GM18870 (cell line): ENCODE data around the gene HDDC3.

ENCODE experiments used
- ATAC-seq: cut with Tn5 transposase; IDR thresholded peaks from one replicate; pipeline ENCODE4 v1.9.1; 2021; ENCODE audit warnings: moderate library complexity; ENCODE audit not compliant: unreplicated experiment

HDDC3 gene, protein sequence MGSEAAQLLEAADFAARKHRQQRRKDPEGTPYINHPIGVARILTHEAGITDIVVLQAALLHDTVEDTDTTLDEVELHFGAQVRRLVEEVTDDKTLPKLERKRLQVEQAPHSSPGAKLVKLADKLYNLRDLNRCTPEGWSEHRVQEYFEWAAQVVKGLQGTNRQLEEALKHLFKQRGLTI

DNA sequence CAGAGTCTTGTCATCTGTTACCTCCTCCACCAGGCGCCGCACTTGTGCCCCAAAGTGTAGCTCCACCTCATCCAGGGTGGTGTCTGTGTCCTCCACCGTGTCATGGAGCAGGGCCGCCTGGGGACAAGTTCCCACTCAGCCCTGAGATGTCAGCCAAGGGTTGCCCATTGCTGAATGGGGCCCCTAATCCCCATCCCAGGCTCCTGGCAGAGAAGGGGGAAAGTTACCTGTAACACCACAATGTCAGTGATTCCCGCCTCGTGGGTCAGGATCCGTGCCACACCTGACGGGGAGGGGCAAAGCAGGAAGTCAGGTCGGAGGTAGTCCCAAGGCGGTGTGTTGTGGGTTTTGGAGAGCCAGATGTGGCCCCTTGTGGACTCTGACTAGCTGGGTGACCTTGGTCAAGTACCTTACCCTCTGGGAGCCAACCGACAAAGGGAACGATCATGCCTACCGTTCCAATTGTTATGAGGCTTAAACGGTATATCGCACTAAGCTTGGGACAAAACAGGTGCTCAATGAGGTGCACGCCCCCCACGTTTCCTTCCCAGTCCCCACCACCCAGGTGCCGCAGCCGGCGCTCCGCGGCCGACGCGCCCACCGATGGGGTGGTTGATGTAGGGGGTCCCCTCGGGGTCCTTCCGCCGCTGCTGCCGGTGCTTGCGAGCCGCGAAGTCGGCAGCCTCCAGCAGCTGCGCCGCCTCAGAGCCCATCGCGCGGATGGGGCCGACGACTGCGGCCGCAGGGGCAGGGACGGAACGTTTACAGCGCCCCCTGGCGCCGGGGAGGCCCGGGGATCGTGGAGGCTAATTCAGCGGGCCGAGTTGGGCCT is at the start of gene HDDC3:
Gene HDDC3 (minus strand): TSS at position 722 of the 832 bp plus-strand sequence. CDS start 9 bp downstream, at position 713.
- ATAC-seq, result peak; percentile 55

GRCh38 chr15:90982135-90982534 is 49.8 kb upstream of the HDDC3 start:
- no peak for ATAC-seq

- ATAC-seq, result peak; percentile 63
These were observed 49.3 kb upstream of the HDDC3 start for GRCh38 chr15:90981681-90982080.

GRCh38 chr15:90979582-90979981 is 47.2 kb upstream of the HDDC3 start:
- no peak for ATAC-seq

- no peak for ATAC-seq
These were observed 41.9 kb upstream of the HDDC3 start for GRCh38 chr15:90974216-90974615.

DNA sequence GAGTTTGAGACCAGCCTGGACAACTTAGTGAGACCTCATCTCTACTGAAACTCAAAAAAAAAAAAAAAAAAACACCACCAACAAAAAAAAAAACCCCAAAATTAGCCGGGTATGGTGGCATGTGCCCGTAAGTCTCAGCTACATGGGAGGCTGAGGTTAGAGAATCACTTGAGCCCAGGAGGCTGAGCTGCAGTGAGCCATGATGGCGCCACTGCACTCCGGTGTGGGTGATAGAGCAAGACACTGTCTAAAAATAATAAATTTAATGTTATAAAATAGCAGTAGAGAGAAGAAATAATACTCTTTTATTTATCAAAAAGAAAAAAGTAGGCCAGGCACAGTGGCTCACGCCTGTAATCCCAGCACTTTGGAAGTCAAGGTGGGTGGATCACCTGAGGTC is 39.8 kb upstream of the HDDC3 start:
- no peak for ATAC-seq

DNA sequence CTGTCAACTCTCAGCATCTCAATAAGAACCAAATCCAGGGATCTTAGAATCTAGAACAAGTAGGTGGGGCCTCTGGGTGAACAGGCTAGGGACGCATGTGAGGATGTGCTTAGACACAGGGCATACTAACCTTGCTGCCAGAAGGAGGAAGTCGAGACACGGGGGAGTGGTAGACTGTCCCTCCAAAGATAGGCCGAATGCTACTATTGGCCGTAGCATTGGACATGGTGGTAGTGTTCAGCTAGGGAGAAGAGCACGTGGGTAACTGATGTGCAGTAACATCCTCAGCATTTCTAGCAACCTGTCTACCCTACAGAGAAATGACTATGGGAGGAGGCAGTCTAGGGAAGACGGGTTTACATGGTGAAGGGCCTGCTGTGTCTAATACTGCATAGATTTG is 37.9 kb upstream of the HDDC3 start:
- ATAC-seq, result no peak

GRCh38 chr15:90968434-90968833 is 36.1 kb upstream of the HDDC3 start:
- no peak for ATAC-seq

- no peak for ATAC-seq
These were observed 34.9 kb upstream of the HDDC3 start for GRCh38 chr15:90967206-90967605.

DNA sequence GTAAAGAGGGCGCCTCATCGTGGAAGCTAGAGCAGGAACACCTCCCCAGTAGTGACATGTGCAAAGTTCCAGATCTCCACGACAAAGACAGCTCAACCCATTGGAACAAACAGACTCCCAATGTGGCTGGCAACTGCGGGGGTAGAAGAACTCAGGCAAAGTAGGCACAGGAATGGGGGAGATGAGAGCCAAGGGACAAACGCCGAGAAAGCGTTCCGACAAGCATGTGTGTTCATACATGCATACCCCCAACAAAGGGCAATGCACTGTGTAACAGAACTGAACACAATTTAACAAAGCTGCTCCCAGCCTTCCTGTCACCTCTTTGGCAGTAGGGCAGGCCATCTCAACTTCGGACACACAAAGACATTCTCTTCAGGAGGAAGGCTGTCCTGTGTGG is 33.9 kb upstream of the HDDC3 start:
- no peak for ATAC-seq

DNA sequence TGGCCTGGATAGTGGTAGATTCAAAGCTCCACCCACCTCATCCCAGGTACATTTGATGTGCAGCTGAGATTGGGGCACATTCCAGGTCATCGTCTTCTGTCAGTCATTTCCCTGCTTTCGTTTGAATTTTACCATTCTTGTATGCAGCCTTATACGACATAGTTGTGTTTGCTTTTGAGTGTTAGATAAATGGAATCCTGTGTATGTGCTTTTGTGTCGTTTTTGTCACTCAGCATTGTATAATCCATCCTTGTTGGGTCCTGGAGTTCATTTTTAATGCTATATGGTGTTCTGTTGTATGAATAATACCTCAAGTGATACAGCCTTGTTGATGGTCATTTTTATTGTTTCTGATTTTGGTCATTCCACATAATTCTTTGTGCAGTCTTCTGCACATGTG is 29.7 kb upstream of the HDDC3 start:
- no peak for ATAC-seq

GRCh38 chr15:90960298-90961091 is 28.1 kb upstream of the HDDC3 start:
- ATAC-seq, result no peak

DNA sequence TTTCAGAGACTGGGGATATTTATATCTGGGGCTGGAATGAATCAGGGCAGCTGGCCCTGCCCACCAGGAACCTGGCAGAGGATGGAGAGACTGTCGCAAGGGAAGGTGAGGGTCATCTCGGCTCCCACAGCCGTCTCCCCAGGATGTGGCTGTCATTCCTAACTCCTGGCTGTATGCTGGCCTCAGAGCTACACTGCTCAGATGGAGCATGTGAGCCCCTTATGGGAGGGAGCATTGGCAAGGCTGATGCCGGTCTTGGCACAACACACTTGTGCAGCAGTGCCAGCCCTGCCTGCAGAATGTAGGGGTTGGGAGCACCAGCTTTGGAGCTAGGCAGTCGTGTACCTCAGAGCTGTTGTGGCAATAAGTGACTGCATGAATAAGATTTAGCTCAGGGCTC is 27.5 kb upstream of the HDDC3 start:
- no peak for ATAC-seq

- ATAC-seq, result no peak
These were observed 26.8 kb upstream of the HDDC3 start for GRCh38 chr15:90959028-90959595.

- no peak for ATAC-seq
These were observed 25.4 kb upstream of the HDDC3 start for GRCh38 chr15:90957791-90958190.

- no peak for ATAC-seq
These were observed 24.9 kb upstream of the HDDC3 start for GRCh38 chr15:90957031-90957790.

GRCh38 chr15:90956274-90957030 is 24.1 kb upstream of the HDDC3 start:
- ATAC-seq, result no peak

DNA sequence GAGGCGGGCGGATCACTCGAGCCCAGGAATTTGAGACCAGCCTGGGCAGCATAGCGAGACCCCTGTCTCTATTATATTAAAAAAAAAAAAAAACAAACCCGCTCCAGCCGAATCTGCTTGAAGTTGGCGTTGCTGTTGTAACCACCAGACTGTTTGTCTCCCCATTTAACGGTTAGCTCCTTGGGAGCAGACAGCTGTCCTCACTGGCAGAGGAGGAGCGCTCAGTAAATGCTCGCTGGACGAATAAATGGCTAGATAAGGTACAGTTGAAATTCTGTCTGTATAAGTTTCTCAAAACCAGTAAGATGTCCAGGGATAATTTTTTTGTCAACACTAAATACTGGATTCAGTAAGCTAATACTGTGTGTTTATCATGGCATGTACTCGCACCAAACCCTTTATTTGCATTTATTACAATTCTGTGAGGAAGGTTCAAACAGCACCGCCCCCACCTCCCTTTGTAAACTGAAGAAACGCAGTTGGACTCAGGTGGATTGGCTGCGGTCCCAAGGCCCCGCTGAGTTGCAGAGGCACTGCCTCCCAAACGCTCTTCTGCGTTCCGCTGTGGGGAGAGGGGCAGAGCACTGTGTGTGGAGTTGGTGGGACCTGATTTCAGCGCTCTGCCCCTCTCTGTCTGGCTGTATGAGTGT is 23.4 kb upstream of the HDDC3 start:
- no peak for ATAC-seq
